Lower lobe of right lung (tissue), 2 donors: ENCODE data around the gene CRBN. TPM values are rescaled to one million over a fixed set of nuclear protein-coding genes. Genes with fewer than 3 reads are reported as not detected.

Experiments used
- ATAC-seq, 2 donors: fragments of 200-7000 bp; cut with Tn5 transposase; one replicate each; pipeline ENCODE4 v1.9.1; 2020 to 2022; ENCODE audit warnings: mild to moderate bottlenecking in 2 of 2, moderate library complexity in 2 of 2
- DNase-seq: peaks from one replicate; pipeline ENCODE4 v3.0.0-alpha.2; 2020
- H3K27ac ChIP-seq: fragments of 200-600 bp; one replicate; pipeline ENCODE4 v1.8.0; 2022
- H3K27me3 ChIP-seq: fragments of 200-600 bp; one replicate; pipeline ENCODE4 v1.8.0; 2022; ENCODE audit warnings: low read depth
- H3K36me3 ChIP-seq: fragments of 200-600 bp; one replicate; pipeline ENCODE4 v1.8.0; 2022; ENCODE audit warnings: mild to moderate bottlenecking
- H3K4me1 ChIP-seq: fragments of 200-600 bp; one replicate; pipeline ENCODE4 v1.8.0; 2022
- H3K4me3 ChIP-seq: fragments of 200-600 bp; one replicate; pipeline ENCODE4 v1.8.0; 2022; ENCODE audit warnings: mild to moderate bottlenecking
- H3K9me3 ChIP-seq: fragments of 200-600 bp; one replicate; pipeline ENCODE4 v1.8.0; 2022
- intact Hi-C: fragments of 100-400 bp; cut with DNase I; formaldehyde crosslinking; loops from one replicate; pipeline ENCODE4 v1.11.0; 2022
- total RNA-seq: library from RNA; stranded (reverse); fragmentation: NEBNext Ultra II Directional; extraction: Animal tissue kit (Norgen Biotek cat#: 25700); gene quantifications from one replicate; pipeline ENCODE4 v1.2.1, GENCODE V29; 2021
- TF ChIP-seq, protein P1 (sequence below): fragments of 200-600 bp; IDR thresholded peaks from one replicate; pipeline ENCODE4 v1.8.0; 2022; ENCODE audit warnings: antibody characterized with exemption, mild to moderate bottlenecking
- donor health status: DM: no; HTN: yes; CAD: no; lungs with severe emphysema.

The CRBN gene
- total RNA-seq, 1 donor from 2014 or later: 56.5 TPM

- Histone ChIP-seq H3K27me3 (no peaks in the 10 kb centered on the region), H3K9me3 (no peaks in the 10 kb centered on the region), H3K4me3 (no peak overlapping the region), H3K4me1 (no peaks in the 10 kb centered on the region), H3K36me3 (no peaks in the 10 kb centered on the region), H3K27ac (peak overlapping the region; percentile 37)
- ATAC-seq (peak in 1 of 2 donors; percentile 7), DNase-seq (no peak)
- TF ChIP-seq, protein P1, sequence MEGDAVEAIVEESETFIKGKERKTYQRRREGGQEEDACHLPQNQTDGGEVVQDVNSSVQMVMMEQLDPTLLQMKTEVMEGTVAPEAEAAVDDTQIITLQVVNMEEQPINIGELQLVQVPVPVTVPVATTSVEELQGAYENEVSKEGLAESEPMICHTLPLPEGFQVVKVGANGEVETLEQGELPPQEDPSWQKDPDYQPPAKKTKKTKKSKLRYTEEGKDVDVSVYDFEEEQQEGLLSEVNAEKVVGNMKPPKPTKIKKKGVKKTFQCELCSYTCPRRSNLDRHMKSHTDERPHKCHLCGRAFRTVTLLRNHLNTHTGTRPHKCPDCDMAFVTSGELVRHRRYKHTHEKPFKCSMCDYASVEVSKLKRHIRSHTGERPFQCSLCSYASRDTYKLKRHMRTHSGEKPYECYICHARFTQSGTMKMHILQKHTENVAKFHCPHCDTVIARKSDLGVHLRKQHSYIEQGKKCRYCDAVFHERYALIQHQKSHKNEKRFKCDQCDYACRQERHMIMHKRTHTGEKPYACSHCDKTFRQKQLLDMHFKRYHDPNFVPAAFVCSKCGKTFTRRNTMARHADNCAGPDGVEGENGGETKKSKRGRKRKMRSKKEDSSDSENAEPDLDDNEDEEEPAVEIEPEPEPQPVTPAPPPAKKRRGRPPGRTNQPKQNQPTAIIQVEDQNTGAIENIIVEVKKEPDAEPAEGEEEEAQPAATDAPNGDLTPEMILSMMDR: no peak
- intact Hi-C loops: no loop called here
These were observed 68.6 kb downstream of the CRBN start for GRCh38 chr3:3110749-3111361.

GRCh38 chr3:3110299-3110630, 69.2 kb downstream of the CRBN start, which contains the start of gene IL5RA:
Gene IL5RA, minus strand, starts transcription at chr3:3110374. Its CDS starts 5,390 bp downstream, at chr3:3104984.
- no peaks in the 10 kb centered on the region for H3K36me3 ChIP-seq
- peak within 1 kb of the TSS; percentile 37 for H3K27ac ChIP-seq
- H3K4me3 ChIP-seq: peak within 1 kb of the TSS; percentile 15
- DNase-seq (no peak), ATAC-seq (peak; percentile 84)
- no peaks in the 10 kb centered on the region for H3K9me3 ChIP-seq
- TF ChIP-seq, protein P1: no peak
- H3K27me3 ChIP-seq: no peaks in the 10 kb centered on the region
- no peaks in the 10 kb centered on the region for H3K4me1 ChIP-seq
- intact Hi-C loops: no loop called here

DNA sequence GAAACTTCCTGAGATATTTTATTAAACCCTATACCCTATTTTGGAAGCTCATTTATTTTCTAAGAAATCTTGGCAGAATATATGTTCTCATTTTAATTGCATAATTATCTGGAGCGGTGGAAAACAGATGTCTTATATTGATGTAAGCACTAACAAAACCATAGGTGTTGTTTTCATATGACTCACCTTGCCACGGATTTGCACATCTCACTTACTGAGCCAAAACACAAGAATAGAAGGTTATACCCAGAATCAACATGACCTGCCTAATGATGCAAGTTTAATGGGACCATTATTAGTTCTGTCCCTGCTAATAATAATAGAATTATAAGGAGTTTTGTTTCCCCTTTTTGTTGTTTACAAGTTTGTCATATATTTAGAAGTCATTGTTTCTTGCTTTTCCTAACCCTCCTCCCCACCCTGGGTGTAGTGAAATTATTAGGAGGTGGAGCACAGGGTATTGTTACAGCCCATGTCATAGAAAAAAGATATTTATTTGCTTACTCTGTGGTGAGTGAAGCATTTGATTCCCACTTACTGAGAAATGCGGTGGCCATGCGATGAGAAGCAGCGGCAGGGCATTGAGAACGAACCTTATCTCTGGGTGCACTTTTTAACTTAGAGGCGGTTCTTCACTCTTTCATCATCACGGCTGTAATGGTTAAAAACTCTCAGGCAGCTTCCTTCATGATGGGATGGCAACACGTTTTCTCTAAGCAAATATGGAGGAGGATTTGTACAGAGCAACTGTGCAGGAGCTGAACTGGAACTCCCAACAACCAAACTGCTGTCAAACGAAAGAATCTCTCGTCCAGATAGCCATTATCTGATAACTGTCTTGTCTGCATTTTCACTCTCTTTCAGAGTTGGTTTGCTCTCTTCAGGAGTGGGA, 69.8 kb downstream of the CRBN start:
- H3K27ac ChIP-seq: peak overlapping the region; percentile 37
- H3K27me3 ChIP-seq: no peaks in the 10 kb centered on the region
- peak overlapping the region; percentile 15 for H3K4me3 ChIP-seq
- intact Hi-C loops: no loop called here
- no peaks in the 10 kb centered on the region for H3K4me1 ChIP-seq
- no peaks in the 10 kb centered on the region for H3K36me3 ChIP-seq
- peak; percentile 15 to 27 for ATAC-seq
- TF ChIP-seq, protein P1: no peak
- H3K9me3 ChIP-seq: no peaks in the 10 kb centered on the region
- no peak for DNase-seq

- intact Hi-C loops: no loop called here
- ATAC-seq: no peak
These were observed 71.6 kb downstream of the CRBN start for GRCh38 chr3:3107858-3108257.

GRCh38 chr3:3107181-3107580, 72.3 kb downstream of the CRBN start:
- H3K4me3 ChIP-seq: no peak overlapping the region
- TF ChIP-seq, protein P1: no peak
- ATAC-seq (no peak), DNase-seq (no peak)
- intact Hi-C loops: no loop called here
- H3K36me3 ChIP-seq: no peaks in the 10 kb centered on the region
- H3K27ac ChIP-seq: no peak overlapping the region
- no peaks in the 10 kb centered on the region for H3K4me1 ChIP-seq
- H3K27me3 ChIP-seq: no peaks in the 10 kb centered on the region
- no peaks in the 10 kb centered on the region for H3K9me3 ChIP-seq

More at GRCh38 chr3:3107858-3108257, 71.6 kb downstream of the CRBN start:
- no peak overlapping the region for H3K4me3 ChIP-seq
- no peak overlapping the region for H3K27ac ChIP-seq
- H3K4me1 ChIP-seq: no peaks in the 10 kb centered on the region
- H3K9me3 ChIP-seq: no peaks in the 10 kb centered on the region
- DNase-seq: no peak
- no peaks in the 10 kb centered on the region for H3K36me3 ChIP-seq
- TF ChIP-seq, protein P1: no peak
- no peaks in the 10 kb centered on the region for H3K27me3 ChIP-seq
